Muscle of back (tissue), 11 donors: Measurements from ENCODE around the gene ZBTB22. TPM values are rescaled to one million over a fixed set of nuclear protein-coding genes. Genes with fewer than 3 reads are reported as not detected.
A peak's percentile ranks its signal among the peaks of the same experiment; 100 is the strongest.

Experiments used
- DNase-seq, 3 donors: peaks; one replicate each; pipeline versions ENCODE4 v3.0.0 to v3.0.0-alpha.2; 2013
- polyA plus RNA-seq, 10 donors: library from polyadenylated mRNA; unstranded; fragments of 120-200 nt; gene quantifications; one replicate each; pipeline ENCODE4 v1.2.1, GENCODE V29; 2013; ENCODE audit not compliant: insufficient read length in 10 of 10

ZBTB22 gene
- polyA plus RNA-seq, 10 donors, result 11.1 to 16.1 (median 14.2) TPM

GRCh38 chr6:33333666-33334065 is 16.1 kb upstream of the ZBTB22 start:
- no peak for DNase-seq

DNA sequence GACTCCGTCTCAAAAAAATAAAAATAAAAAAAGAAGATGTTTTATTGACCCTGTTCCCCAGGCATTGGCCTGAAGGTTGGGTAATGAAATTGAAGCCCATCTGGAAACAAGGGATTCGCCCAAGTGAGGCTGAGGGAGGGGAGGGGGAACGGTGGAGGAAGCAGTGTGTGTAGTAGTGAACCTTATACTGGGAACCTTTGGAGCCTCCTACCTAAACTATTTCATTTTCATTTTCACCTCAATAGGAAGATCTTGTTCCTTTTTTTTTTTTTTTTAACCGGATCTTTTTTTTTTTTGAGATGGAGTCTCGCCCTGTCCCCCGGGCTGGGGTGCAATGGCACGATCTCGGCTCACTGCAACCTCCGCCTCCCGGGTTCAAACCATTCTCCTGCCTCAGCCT is 13.2 kb upstream of the ZBTB22 start:
- DNase-seq, result no peak

- no peak for DNase-seq
These were observed 11.5 kb upstream of the ZBTB22 start for GRCh38 chr6:33329058-33329457.

- DNase-seq, result no peak
These were observed 6.6 kb upstream of the ZBTB22 start for GRCh38 chr6:33324125-33324524.

GRCh38 chr6:33323623-33323948 is 6.0 kb upstream of the ZBTB22 start:
- no peak for DNase-seq

- DNase-seq, result no peak
These were observed 3.7 kb upstream of the ZBTB22 start for GRCh38 chr6:33321227-33321626.

- peak in 1 of 3 donors; percentile 16 for DNase-seq
These were observed 3.0 kb upstream of the ZBTB22 start for GRCh38 chr6:33320315-33321181.

DNA sequence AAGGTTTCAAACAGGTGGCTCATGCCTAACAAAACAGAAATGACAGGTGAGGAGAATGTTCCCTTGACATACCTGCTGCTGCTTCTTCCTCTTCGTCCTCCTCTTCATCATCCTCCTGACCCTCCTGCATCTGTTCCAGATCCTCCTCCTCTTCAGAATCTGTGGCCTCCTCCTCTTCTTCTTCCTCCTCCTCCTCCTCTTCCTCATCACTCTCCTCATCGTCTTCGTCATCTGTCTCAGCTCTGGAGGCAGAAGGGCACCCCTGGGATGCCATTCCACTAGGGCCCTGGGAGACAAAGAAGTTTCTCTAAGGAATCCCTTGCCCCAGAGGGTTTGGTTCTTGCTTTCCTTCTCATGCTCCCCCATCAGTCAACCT is 2.4 kb upstream of the ZBTB22 start:
- DNase-seq, result no peak

DNA sequence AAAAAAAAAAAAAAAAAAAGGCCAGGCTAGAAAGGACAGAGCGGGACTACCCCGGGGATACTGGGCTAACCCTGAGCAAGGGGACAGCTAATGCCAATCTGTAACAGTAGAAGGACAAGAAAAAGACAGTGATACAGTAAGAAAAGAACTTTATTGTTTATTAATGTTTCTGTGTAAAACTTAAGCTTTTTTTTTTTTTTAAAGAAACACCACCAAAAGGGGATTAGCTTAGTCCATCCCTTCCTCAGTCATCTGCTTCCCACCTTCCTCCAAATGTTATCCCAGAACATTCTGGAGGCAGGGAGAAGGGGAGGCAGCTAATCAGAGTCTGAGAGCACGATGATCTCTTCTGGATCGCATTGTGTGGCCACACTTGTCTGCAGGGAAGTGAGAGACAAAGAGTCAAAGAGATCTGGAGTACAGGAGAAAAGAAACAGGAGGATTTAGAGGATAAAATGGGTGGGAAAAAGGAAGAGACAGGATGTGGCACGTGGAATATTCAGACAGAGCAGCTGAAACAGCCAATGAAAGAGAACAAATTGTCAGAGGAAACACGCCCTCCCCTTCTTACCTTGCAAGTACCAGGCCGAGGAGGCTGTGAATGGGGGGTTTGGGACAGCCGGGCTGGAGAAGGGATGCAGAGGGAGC is 1.0 kb upstream of the ZBTB22 start:
- DNase-seq, result no peak

DNA sequence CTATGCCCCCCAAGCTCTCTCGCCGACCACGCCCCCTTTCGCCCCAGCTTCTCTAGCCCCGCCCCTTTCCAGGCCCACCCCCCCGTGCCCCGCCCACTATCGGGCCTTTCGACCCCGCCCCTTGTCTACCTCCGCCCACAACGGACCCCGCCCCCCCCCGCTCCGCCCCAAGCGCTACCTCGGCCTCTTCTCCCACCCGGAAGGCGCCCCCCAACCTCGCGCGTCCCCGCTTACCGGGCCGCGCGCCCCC is 200 bp downstream of the ZBTB22 start:
- no peak for DNase-seq

DNA sequence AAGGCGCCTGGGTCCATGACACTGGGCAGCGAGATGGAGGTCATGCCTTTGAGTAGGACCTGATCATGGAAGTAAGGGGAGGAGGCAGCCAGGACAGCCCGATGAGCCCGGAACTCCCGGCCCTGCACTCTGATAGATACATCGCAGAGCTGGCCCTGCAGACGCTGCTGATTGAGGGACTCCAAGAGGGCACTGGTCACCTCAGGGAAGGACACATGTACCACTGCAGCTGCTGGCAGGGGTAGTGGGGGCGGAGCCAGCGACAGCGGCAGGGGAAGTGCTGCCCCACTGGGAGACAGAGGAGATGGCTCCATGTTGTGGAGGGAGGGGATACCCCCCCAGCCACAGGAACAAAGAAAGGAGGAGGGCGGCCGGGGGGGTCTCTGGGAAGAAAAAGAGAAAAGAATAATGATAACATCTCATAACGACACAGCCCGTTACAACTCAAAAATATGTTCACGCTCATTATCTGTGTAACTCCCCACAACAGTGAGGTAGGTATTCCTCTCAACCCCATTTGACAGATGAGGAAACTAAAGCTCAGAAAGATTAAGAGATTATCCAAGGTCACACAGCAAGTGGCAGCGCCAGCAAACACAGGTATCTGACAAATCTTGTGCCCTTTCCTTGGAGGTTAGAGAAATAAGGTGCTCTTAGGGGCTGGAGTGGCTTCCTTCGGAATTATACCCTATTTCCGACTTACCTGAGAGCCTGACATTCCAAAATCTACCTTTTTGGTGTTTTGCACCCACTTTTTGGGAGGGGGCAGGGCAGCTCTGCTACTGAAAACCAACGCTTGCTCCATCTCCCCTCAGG is 733 bp downstream of the ZBTB22 start:
- no peak for DNase-seq

GRCh38 chr6:33315793-33316602 is 1.5 kb downstream of the ZBTB22 start:
- DNase-seq, result no peak

DNA sequence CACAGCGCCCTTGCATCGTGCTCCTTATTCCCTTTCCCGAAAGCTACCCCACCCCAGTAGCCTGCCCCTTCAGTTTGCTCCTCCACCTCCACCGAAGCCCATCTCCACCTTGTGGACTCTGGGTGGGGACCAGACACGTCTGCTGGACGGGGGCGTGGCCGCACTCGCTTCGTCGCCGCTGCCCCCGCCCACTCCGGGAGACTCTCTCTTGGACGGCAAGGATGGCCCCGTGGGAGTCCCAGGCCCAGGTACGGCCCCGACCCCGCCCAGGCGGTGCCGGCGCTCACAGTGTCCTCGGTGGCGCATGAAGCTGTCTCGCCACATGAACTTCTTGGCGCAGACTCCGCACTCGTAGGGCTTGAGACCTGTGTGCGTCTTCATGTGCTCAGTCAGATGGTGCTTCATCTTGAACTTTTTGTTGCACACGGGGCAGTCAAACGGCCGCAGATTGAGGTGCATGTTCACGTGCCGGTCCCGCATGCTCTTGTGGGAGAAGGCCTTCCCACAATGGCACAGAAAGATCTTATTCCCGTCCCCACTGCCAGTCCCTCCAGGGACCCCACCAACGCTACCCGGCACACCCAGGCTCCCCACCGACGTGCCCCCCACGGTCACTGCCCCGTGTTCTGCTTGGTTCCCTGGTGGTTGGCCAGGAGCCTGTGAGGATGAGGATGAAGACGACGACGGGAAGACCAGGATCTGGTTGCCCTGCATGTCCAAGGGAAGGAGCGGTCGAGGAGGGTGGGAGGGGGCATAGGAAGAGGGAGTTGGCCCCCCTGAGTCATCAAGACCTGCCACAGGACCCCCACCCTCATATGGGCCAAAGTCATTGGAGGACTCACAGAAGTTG is 2.4 kb downstream of the ZBTB22 start:
- DNase-seq, result peak in 1 of 3 donors; percentile 64

- DNase-seq, result peak; percentile 68 to 90 (median 77)
These were observed 3.0 kb downstream of the ZBTB22 start for GRCh38 chr6:33314515-33314942.

DNA sequence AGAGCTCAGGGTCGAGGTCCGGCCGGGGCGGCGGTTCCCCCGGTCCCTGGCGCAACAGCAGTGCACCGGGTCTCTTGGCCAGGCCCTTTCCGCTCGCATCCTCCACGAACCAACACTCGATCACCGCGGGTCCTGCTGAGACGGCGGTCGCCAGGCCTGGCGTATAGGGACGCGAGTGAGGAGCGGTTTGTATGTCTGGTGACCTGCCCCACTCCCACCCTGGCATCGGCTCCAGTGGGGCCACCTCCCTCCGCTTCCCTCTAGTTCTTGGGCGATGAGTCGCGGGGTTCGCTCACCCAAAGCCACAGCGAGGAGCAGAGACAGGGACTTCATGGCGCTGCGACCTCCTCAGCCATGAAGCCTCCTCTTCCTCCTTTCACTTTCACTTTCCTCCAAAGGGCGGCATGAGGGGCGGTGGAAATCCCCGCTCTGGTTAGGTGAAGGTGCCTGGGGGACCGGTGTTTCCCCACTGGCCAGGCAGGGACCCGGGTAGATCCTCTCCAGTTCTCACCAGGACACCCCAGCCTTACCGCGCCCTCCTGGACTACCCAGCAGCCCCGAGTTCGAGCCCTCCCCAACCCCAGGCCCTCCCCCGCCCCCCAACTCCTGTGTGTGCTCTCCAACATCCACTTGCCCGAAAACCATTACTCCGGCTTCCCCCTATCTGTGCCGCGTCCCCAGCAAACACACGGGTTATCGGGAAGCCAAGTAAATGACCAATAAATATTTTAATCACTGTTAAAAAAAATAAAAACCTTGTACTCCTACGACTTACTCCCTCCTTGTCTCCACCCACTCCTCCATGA is 3.6 kb downstream of the ZBTB22 start, which contains the start of gene TAPBP:
Gene TAPBP (minus strand): TSS at position 370 of the 806 bp plus-strand sequence. CDS start 37 bp downstream, at position 333.
- DNase-seq, result peak in 2 of 3 donors; percentile 77 to 93

GRCh38 chr6:33313105-33313708 is 4.3 kb downstream of the ZBTB22 start:
- DNase-seq, result peak in 2 of 3 donors; percentile 58 to 85

DNA sequence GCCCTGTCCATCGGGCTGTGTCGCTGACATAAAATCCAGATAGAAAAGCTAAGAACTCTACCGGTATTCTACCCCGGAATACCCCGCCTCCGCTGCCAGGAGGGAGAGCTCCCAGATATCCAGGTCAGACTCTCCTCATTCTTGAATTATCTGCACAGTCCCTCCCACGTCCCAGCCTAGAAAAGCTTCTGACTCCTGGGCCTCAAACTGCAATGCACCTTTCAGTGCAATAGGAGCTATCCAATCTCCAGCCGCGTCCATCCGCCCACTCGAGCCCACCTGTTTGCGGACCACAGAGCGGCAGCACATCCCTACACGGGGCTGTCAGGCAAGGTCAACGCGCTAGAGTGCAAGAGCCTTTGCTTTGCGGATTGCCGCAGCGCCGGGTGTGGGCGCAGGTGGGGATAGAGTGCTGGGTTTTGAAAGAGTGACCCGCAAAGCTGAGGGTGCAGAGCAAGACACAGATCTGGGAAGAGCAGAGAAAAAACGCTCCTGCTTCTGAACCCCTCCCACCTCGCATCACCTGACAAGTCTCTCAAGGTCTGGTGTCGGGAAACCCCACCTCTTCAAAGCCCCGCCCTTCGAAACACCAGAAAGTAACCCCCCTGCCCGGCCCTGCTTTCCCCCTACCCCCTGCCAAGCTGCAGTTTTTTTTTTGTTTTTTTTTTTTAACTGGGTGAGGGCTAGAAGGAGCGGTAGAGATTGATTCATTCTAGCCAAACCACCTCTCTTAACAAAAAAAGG is 5.0 kb downstream of the ZBTB22 start:
- peak in 2 of 3 donors; percentile 48 to 66 for DNase-seq

GRCh38 chr6:33306356-33306755 is 11.2 kb downstream of the ZBTB22 start:
- no peak for DNase-seq

GRCh38 chr6:33305052-33305451 is 12.5 kb downstream of the ZBTB22 start:
- no peak for DNase-seq
